Measurements from ENCODE around the gene HOXD9.

HOXD9 gene

DNA sequence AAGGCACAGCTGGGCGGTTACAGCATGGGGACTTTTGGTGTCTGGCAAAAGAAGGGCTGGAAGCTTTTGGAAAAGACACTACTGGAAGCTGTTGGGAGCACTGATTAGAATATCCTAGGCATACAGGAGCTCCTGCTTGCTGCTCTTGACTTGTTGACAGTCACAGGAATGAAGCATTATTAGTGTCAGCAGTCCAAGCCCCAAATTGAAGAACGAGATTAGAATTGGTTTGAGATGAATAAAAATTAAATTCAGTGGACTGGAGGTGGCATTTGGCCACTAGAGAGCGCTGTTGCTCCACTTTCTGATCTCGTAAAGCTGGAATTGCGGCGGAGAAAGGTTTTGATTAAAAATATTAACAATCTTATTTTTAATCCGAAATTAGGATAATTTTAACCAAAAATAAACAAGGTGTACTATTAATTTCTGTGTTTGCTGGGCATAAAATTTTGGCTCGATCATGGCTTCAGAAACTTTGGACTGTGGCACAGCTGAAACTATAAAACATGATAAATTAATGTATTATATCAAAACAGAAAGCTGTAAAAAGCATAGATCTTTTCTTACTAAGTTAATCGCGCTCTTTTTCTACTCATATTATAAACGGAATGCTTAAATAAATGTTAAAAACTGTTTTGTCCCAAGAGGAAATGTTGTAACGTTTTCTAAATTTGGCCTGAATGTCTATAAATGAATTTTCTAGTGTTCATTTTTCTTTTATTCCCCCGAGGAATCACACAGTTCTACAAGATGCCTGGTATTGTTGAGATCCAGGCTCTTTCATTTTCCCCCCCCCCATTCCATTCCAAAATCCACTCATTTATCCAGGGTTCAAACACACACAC, 4.6 kb downstream of the HOXD9 start:
- no peak overlapping the region for H3K4me3 ChIP-seq (ENCODE audit: low read depth, low read length)
- TF ChIP-seq MYC (IDR thresholded peaks at IDR 0.05; ENCODE audit: low read depth, low read length), result no peak
- no peak for TF ChIP-seq POLR2A (IDR thresholded peaks at IDR 0.05; ENCODE audit: extremely low read depth, insufficient read length)
- TF ChIP-seq, protein P1, sequence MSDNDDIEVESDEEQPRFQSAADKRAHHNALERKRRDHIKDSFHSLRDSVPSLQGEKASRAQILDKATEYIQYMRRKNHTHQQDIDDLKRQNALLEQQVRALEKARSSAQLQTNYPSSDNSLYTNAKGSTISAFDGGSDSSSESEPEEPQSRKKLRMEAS (IDR thresholded peaks at IDR 0.05; ENCODE audit: low read depth, low read length), result no peak
- TF ChIP-seq CTCF (IDR thresholded peaks at IDR 0.05; ENCODE audit: low read depth, low read length), result peak; percentile 74
- DNase-seq (ENCODE audit: low read depth), result peak; percentile 69

GRCh38 chr2:176127774-176128072, 5.2 kb downstream of the HOXD9 start:
- no peak for DNase-seq (ENCODE audit: low read depth)
- H3K4me3 ChIP-seq (ENCODE audit: low read depth, low read length), result no peak overlapping the region
- TF ChIP-seq, protein P1 (IDR thresholded peaks at IDR 0.05; ENCODE audit: low read depth, low read length), result no peak
- no peak for TF ChIP-seq POLR2A (IDR thresholded peaks at IDR 0.05; ENCODE audit: extremely low read depth, insufficient read length)
- no peak for TF ChIP-seq CTCF (IDR thresholded peaks at IDR 0.05; ENCODE audit: low read depth, low read length)
- no peak for TF ChIP-seq MYC (IDR thresholded peaks at IDR 0.05; ENCODE audit: low read depth, low read length)

DNA sequence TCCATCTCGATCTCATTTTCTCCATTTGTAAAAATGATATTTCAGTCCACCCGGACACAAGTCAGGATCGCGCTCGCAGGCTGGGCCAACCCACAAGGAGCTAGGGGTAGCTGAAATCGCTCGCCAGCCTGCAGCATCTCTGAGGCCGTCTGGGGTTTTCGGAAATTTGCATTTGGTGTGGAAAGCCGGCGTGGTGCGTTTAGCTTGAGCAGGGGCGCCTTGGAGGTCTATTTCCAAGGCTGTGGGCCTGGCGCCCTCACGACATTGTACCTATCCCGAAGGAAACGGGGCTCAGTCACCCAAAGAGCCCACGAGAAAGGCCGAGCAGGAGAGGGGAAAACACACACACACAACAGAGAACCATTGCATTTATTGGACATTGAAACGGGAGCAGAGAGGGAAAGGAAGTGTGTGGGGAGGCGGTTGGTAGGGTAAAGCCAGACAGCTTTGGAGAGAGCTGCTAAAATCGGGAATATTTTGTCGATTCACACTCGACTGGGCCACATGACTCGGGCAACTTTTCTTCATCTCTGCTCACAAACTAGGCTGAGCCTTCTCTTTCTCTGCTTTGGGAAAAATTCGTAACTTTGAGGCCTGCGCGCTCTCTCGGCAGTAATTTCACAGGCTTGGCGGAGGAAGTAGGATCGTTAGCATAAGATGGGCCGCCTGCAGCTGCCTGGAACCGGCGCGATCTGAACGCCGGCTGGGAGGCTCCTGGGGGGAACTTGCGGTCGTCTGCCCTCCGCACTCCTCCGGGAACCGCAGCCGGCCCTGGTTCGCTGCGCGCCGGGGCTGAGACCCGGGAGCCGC, 5.9 kb downstream of the HOXD9 start:
- TF ChIP-seq, protein P1 (IDR thresholded peaks at IDR 0.05; ENCODE audit: low read depth, low read length), result no peak
- TF ChIP-seq CTCF (IDR thresholded peaks at IDR 0.05; ENCODE audit: low read depth, low read length) (no peak), POLR2A (IDR thresholded peaks at IDR 0.05; ENCODE audit: extremely low read depth, insufficient read length) (no peak), MYC (IDR thresholded peaks at IDR 0.05; ENCODE audit: low read depth, low read length) (no peak)
- DNase-seq (ENCODE audit: low read depth), result peak; percentile 72
- H3K4me3 ChIP-seq (ENCODE audit: low read depth, low read length), result no peak overlapping the region

DNA sequence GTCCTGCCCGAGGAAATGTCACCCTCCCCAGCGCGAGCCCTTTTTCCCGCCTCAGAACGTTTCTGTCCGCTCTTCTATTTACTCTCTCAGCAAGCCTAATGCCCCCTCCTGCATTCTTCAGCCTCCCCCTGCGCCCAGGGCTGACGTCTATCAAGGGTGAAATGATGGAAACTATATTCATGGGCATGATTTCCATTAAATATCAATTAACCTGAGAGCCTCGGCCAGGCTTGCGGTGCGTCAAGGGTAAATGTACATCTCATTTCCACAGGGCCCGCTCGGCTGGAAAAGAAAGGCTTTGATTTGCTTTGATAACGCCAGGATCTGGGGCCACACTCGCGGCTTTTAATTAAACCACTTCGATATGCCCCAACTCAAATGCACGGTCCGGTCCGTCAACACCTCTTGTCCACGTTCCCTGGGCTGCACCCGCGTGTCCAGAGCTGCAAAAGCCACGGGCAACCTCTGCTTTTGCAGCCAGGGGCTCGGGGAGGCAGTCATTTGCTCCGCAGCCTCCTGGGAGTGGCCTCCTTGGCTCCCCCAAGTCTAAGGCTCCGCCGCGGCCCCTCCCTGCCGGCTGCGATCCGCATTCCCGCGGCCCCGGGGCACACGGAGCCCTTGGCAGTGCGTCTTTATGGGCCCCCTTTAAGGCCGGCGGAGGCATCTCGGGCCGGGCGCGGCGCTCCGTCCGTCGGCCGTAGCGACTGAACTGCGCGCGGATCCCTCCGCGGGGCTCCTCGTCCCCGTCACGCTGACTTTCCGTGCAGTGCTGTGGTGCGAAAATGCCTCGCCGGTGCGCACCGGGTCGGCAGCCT, 6.7 kb downstream of the HOXD9 start, which contains the start of gene HOXD8:
Gene HOXD8 (plus strand): TSS at position 724 of the 815 bp plus-strand sequence. CDS start 662 bp downstream, outside the sequence.
- H3K4me3 ChIP-seq (ENCODE audit: low read depth, low read length), result no peak within 1 kb of the TSS
- TF ChIP-seq POLR2A (IDR thresholded peaks at IDR 0.05; ENCODE audit: extremely low read depth, insufficient read length), result no peak
- no peak for TF ChIP-seq MYC (IDR thresholded peaks at IDR 0.05; ENCODE audit: low read depth, low read length)
- no peak for TF ChIP-seq CTCF (IDR thresholded peaks at IDR 0.05; ENCODE audit: low read depth, low read length)
- no peak for DNase-seq (ENCODE audit: low read depth)

DNA sequence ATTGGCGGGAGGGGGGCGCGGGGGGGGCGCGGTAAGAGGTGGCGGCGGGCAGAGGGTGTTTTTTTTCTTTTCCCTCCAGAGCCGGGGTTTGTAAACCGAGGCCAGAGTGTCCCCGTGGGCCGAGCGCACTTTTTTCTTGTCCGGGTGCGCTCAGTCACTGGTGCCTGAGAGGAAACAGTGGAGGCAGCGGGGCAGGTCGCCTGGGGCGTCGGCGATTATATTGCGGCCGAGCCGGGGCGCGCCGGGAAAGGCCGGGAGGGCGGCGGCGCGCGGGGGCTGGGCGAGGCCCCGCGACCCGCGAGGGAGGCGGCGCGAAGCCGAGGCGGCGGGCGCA, 7.3 kb downstream of the HOXD9 start:
- DNase-seq (ENCODE audit: low read depth), result no peak
- TF ChIP-seq POLR2A (IDR thresholded peaks at IDR 0.05; ENCODE audit: extremely low read depth, insufficient read length) (no peak), CTCF (IDR thresholded peaks at IDR 0.05; ENCODE audit: low read depth, low read length) (no peak), MYC (IDR thresholded peaks at IDR 0.05; ENCODE audit: low read depth, low read length) (no peak)
- TF ChIP-seq, protein P1 (IDR thresholded peaks at IDR 0.05; ENCODE audit: low read depth, low read length), result no peak
- no peak overlapping the region for H3K4me3 ChIP-seq (ENCODE audit: low read depth, low read length)
